NCI-H2227 (cell line): ENCODE data around the gene TIGD6.

Experiments used
- DNase-seq: peaks from one replicate; lab custom pipeline; 2025; ENCODE audit not compliant: unreplicated experiment; lab: John Stamatoyannopoulos, UW

Gene TIGD6

GRCh38 chr5:150017226-150018005 is 17.0 kb upstream of the TIGD6 start:
- DNase-seq = no peak

- DNase-seq = no peak
Measured at GRCh38 chr5:150016537-150016936, 16.1 kb upstream of the TIGD6 start.

DNA sequence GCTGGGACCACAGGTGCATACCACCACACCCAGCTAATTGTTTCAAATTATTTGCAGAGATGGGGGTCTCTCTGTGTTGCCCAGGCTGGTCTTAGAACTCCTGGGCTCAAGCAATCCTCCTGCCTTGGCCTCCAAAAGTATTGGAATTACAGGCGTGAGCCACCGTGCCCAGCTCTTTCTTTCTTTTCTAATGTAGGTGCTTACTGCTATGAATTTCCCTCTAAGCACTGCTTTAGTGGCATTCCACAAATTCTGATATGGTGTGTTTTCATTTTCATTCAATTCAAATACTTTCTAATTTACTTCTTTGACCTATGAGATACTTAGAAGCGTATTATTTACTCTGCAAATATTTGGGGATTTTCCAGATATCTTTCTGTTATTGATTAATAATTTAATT is 15.0 kb upstream of the TIGD6 start:
- DNase-seq = no peak

DNA sequence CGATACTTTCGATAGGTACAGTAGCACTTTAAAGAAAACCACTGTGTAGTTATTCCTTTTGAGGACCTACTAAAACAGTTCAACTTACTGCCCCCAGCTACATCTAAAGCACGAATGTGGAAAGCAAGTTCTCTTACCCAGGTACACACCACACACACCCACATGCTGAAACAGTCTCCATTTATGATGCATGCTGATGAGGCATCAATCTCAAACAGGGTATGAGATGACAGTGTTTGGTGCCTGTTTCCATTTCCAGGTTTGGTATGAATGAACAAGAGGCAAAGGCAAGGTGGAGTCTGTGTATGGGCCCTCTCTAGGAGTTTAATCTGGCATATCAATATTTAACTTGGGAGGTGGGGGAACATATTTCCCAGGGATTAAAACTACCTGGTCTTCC is 14.0 kb upstream of the TIGD6 start:
- DNase-seq = no peak

GRCh38 chr5:150013931-150014330 is 13.5 kb upstream of the TIGD6 start:
- no peak for DNase-seq

DNA sequence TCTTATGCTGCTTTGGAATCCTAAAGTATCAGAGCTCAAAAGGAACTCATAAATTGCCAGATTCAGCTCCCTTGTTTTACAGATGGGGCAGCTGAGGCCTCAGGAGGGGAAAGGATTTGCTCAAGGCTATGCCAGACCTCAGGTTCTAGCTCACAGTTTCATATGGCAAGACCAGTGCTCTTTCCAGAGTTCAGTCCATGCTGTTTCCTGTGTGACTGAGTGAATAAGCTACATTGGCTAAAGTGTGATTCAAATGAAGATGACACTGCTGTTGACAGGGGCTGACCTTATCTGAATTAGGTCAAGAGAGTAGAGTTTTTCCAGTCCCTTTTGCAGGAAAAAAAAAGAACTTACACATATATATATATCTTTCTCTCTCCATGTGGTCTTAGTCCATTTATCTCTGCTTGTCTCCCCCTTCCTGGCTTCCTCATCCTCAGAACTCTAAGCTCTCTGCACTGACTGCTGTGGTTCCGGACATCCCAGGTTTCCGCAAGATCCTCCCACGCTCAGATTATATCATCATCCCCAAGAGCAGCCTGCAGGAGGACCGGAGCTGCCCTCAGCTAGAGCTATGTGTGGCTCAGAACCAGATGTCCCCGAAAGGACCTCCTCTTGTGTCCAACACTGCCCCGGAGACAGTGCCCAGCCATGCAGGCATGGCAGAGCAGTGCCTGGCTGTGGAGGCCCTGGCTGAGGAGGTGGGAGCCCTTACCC is 9.4 kb upstream of the TIGD6 start:
- no peak for DNase-seq

- no peak for DNase-seq
Measured at GRCh38 chr5:150007050-150007449, 6.6 kb upstream of the TIGD6 start.

GRCh38 chr5:150006318-150006717 is 5.9 kb upstream of the TIGD6 start:
- no peak for DNase-seq

DNA sequence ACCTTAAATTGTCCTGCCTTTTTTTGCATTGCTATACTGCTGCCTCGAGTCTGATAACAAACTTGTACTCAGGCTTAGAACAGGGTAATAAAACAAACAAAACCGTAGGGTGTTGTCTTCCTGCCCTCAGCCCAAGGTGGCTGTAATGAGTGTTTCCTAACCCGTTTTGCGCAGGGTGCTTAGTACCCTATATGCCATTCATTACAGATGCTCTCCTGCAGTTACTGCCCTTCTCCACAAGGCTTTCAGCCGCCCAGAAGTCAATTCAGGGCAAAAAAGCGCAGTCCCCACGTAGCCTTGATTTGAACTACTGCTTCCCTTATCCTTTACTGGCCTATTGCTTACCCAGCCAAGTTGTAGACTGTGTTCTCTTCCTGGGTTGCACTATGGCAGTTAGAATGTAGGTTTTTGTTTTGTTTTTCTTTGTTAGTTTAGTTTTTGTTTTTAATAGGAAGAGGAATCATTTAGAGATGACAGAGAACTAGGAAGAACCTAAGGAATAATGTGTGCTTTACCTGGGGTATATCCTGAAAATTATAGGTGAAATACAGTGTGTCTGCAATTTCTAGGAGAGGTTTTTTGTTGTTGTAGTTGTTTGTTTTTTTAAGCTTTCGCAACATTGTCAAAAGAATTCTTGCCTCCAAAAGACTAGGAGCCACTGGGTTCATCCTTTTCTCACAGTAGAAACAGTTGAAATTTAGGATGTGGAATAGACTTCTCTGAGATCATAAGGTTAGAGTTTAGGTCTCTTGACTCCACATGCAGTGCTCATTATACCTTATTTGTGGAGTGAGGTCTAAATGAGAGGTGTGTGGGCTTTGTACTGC is 1.4 kb upstream of the TIGD6 start:
- peak; percentile 58 for DNase-seq

GRCh38 chr5:150000990-150001659 is 671 bp upstream of the TIGD6 start:
- DNase-seq = peak; percentile 14

GRCh38 chr5:149999866-150000255 is 593 bp downstream of the TIGD6 start:
- no peak for DNase-seq

DNA sequence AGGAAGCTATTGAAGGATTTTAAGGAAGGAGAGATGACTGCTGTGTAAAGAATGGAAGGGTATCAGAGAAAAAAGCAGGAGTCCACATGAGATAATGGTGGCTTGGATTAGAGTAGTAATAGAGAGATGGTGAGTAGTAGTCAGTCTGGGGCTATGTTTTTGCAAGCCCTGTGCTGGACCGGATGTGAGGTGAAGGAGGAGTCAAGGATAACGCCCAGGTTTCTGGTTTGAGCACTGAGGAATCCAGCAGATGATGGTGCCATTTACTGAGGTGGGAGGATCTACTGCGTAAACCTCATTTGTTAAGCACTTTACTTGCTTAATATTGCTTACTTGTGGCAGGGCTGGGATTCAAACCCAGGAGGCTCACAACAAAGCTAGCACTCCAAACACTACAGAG is 1.1 kb downstream of the TIGD6 start:
- DNase-seq = peak; percentile 15

DNA sequence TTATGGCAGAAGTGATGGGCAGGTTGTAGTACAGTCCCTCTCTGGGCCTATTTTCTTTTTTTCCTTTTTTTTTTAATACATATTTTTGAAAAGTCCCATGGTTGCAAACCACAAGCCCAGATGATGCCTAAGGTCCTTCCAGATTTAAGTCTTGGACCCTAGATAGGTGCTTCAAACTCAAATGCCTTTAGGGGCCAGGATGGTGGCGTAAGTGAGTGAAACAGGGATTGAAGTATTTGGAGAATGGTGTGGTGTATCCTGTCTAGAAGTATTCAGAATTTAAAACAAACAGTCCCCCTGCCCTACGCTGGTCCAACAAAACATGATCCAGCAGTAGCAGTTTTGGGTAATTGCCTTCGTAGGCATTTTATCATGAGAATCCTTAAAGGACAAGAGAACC is 2.2 kb downstream of the TIGD6 start:
- no peak for DNase-seq

- DNase-seq = no peak
Measured at GRCh38 chr5:149996205-149996890, 4.1 kb downstream of the TIGD6 start.

DNA sequence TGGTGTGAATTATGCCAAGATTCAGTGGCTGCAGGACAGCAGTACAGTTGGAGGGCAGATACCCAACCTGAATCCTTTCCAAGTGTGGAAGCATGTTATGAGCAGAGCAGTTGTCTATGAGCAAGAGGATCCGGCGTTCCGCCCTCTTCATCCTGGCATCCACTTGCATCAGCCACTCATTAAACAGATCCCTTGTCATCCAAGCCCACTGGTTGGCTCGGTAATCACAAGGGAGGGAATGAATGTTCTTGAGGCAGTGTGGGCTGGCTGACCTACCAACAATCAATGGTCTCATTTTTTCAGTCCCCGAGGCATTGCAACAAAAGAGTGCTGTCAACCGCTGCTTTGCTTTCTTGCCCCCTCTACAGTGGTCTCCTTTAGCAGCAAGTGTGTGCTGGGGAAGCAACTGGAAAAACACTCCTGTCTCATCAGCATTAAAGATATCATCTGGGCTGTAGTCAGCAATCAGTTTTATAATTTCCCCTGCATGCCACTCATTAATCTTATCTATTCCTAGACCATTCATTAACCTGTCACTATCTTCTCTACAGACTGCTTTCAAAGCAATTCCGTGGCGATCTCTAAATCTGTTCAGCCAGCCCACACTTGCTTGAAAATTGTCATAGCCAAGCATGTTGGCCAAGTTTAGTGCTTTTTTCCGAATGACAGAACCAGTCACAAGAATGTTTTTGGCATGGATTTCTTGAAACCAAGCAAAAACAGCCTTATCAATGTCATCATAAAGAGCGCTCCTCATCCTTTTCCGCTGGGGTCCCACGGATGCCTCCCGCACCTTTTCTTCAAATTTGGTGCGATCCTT is 4.9 kb downstream of the TIGD6 start:
- peak; percentile 46 for DNase-seq

DNA sequence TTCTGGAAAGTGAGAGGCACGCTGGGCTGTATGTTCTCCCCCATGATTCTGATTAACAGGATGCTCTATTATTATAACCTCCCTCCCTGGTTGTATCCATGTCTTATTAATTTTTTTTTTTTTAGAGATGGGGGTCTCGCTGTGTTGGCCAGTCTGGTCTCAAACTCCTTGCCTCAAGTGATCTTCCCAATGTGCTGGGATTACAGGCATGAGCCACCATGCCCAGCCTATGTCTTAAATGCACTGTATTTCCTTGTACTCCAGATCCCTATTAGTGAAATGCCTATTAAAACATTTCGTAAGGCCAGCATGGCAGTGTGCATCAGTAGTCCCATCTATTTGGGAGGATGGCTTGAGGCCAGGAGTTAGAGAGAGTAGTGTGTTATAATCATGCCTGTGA is 7.0 kb downstream of the TIGD6 start:
- DNase-seq = no peak

- DNase-seq = peak; percentile 84
Measured at GRCh38 chr5:149990518-149991376, 9.7 kb downstream of the TIGD6 start.

DNA sequence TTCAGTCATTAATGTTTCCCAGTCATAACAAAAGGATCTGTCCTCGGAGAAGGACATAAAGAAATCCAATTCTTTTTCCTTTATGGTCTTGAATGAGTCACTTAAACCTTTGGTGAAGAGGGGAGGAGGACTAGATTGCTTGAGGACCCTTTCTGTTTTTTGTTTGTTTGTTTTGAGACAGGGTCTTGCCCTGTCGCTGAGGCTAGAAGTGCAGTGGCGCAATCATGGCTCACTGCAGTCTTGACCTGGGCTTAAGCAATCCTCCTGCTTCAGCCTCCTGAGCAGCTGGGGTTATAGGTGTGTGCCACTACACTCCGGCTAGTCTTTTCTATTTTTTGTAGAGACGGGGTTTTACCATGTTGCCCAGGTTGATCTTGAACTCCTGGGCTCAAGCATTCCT is 12.3 kb downstream of the TIGD6 start:
- no peak for DNase-seq

DNA sequence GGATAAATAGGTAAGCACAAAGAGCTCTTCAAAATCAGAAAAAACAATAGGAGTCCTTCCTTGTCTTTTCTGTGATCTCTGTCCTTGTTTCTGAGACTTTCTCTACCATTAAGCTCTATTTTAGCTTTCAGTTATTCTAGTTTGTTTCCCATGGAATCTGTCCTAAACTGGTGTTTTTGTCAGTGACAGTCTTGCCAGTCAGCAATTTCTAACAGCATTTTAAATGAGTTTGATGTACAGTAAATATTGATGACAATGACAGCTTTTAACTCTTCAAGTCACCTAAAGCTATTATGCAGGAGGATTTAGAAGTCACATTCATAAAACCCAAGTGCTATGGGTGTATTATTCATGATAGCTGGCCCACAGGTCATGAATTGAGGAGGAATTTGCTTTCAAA is 17.9 kb downstream of the TIGD6 start:
- DNase-seq = no peak
